ENCODE data around the gene NDUFV2. TPM values are rescaled to one million over a fixed set of nuclear protein-coding genes. Genes with fewer than 3 reads are reported as not detected.
A peak's percentile ranks its signal among the peaks of the same experiment; 100 is the strongest.

Gene NDUFV2
- polyA plus RNA-seq, 3 donors: 55.4 to 184 (median 162) TPM

- Mint-ChIP-seq H3K4me3 (no peak overlapping the region), H3K27me3 (ENCODE audit: low read depth in 3 of 3) (no peaks in the 10 kb centered on the region), H3K4me1 (peaks cover 56% of the 10 kb centered on the region), H3K9me3 (no peaks in the 10 kb centered on the region), H3K27ac (no peak overlapping the region), H3K36me3 (peaks cover 21 to 26% of the 10 kb centered on the region in 2 donors)
- Histone ChIP-seq H3K9ac (ENCODE audit: insufficient read depth, low read length, poor library complexity, severe bottlenecking) (no peak overlapping the region), H3K27me3 (ENCODE audit: control insufficient read depth in 2 of 2, insufficient read depth in 2 of 2, low read length in 2 of 2) (no peaks in the 10 kb centered on the region), H3K4me3 (replicated peaks in 1 of 3; ENCODE audit: low read depth in 2 of 3, low read length in 3 of 3) (no peak overlapping the region), H3K27ac (ENCODE audit: low read depth in 1 of 2, low read length in 2 of 2) (peak overlapping the region in 1 of 2 donors; percentile 37), H3K36me3 (replicated peaks in 1 of 2; ENCODE audit: control insufficient read depth in 1 of 2, insufficient read depth in 2 of 2, low read length in 2 of 2) (peaks cover 4 to 12% of the 10 kb centered on the region in 2 donors), H4K20me1 (ENCODE audit: insufficient read depth, low read length) (peaks cover 87% of the 10 kb centered on the region), H3K4me2 (replicated peaks; ENCODE audit: extremely low read depth, low read length, poor library complexity, severe bottlenecking) (no peak overlapping the region), H2AFZ (ENCODE audit: insufficient read depth, low read depth, low read length, poor library complexity, severe bottlenecking) (no peak overlapping the region), H3K9me3 (replicated peaks in 1 of 2; ENCODE audit: control insufficient read depth in 1 of 2, insufficient read depth in 1 of 2, low read length in 2 of 2) (no peaks in the 10 kb centered on the region), H3K4me1 (ENCODE audit: control insufficient read depth in 1 of 2, insufficient read depth in 2 of 2, low read length in 2 of 2) (peaks cover 8 to 26% of the 10 kb centered on the region in 2 donors), H3K79me2 (ENCODE audit: insufficient read depth, low read length) (peaks cover 78% of the 10 kb centered on the region)
- DNase-seq: no peak
- TF ChIP-seq CTCF (IDR thresholded peaks at IDR 0.05): no peak
- intact Hi-C loops (cut with micrococcal nuclease): no loop called here
- no CpG with 5 or more reads among the region's 3 CpGs for WGBS (ENCODE audit: insufficient coverage)
Measured at GRCh38 chr18:9181275-9181674, 78.8 kb downstream of the NDUFV2 start.

GRCh38 chr18:9182852-9183399, 80.4 kb downstream of the NDUFV2 start:
- Histone ChIP-seq H3K4me2 (replicated peaks; ENCODE audit: extremely low read depth, low read length, poor library complexity, severe bottlenecking) (no peak overlapping the region), H3K9ac (ENCODE audit: insufficient read depth, low read length, poor library complexity, severe bottlenecking) (no peak overlapping the region), H3K79me2 (ENCODE audit: insufficient read depth, low read length) (peaks cover 71% of the 10 kb centered on the region), H3K4me1 (ENCODE audit: control insufficient read depth in 1 of 2, insufficient read depth in 2 of 2, low read length in 2 of 2) (peaks cover 8 to 22% of the 10 kb centered on the region in 2 donors), H3K9me3 (replicated peaks in 1 of 2; ENCODE audit: control insufficient read depth in 1 of 2, insufficient read depth in 1 of 2, low read length in 2 of 2) (no peaks in the 10 kb centered on the region), H3K4me3 (replicated peaks in 1 of 3; ENCODE audit: low read depth in 2 of 3, low read length in 3 of 3) (no peak overlapping the region), H3K27me3 (ENCODE audit: control insufficient read depth in 2 of 2, insufficient read depth in 2 of 2, low read length in 2 of 2) (no peaks in the 10 kb centered on the region), H4K20me1 (ENCODE audit: insufficient read depth, low read length) (peaks cover 75% of the 10 kb centered on the region), H3K27ac (ENCODE audit: low read depth in 1 of 2, low read length in 2 of 2) (peak overlapping the region in 1 of 2 donors; percentile 43), H2AFZ (ENCODE audit: insufficient read depth, low read depth, low read length, poor library complexity, severe bottlenecking) (no peak overlapping the region), H3K36me3 (replicated peaks in 1 of 2; ENCODE audit: control insufficient read depth in 1 of 2, insufficient read depth in 2 of 2, low read length in 2 of 2) (peaks cover 12 to 26% of the 10 kb centered on the region in 2 donors)
- Mint-ChIP-seq H3K4me1 (peaks cover 45% of the 10 kb centered on the region), H3K4me3 (no peak overlapping the region), H3K9me3 (no peaks in the 10 kb centered on the region), H3K27ac (peak overlapping the region in 5 of 7 donors; percentile 22 to 90 (median 58)), H3K27me3 (ENCODE audit: low read depth in 3 of 3) (no peaks in the 10 kb centered on the region), H3K36me3 (peaks cover 28 to 29% of the 10 kb centered on the region in 2 donors)
- intact Hi-C loops (cut with micrococcal nuclease): no loop called here
- no peak for TF ChIP-seq CTCF (IDR thresholded peaks at IDR 0.05)
- WGBS (ENCODE audit: insufficient coverage): no CpG with 5 or more reads among the region's 5 CpGs
- no peak for DNase-seq

Other genes with a start within 250 kb of the NDUFV2 start
- 10 to 100 TPM in 2 of 3 donors, 1 to 10 TPM in 1; 9.3 to 15.5 (median 15.4) TPM for gene ANKRD12, start 34.1 kb downstream of the NDUFV2 start, polyA plus RNA-seq
- gene TWSG1, start 232.1 kb downstream of the NDUFV2 start, polyA plus RNA-seq: 1 to 10 TPM; 1.6 to 5.5 (median 3.9) TPM